GM12865 (cell line): ENCODE measurements around the gene RTP3.
"Not testable (repeated sequence)": the region's sequence is repeated elsewhere in the genome, so short reads cannot be mapped to it uniquely, and the experiment has no call there.

ENCODE experiments used
- DNase-seq: peaks from one replicate; pipeline ENCODE4 v3.0.0; 2010; ENCODE audit warnings: low read depth
- H3K4me3 ChIP-seq: 2 replicates; pipeline ENCODE4 v1.5.1; 2011; ENCODE audit warnings: mild to moderate bottlenecking, low read depth, low read length, control low read depth
- TF ChIP-seq, protein P1 (sequence below): IDR thresholded peaks from 2 replicates; pipeline ENCODE4 v1.5.1; 2011; ENCODE audit warnings: low read length, control low read depth, low read depth, inconsistent platforms; ENCODE audit not compliant: insufficient read depth; ENCODE audit errors: missing control alignments

The RTP3 gene

DNA sequence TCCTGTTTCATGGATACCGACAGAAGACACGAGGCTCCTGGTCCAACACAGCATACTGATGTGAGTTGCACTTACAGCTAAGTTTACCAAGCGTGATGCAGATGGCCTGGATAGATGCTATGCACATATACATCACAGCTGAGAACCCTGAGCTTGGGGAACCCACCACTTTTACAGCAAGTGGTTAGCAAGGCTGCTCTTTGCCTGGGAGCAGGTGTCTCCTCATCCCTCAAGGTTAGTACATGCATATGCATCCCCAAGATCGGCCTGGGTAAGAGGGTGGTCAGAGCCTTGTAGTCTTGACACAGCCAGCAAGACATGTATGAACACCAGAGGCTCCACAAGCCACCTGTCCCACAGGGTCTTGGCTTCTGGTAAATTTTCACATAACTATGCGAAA is 40.0 kb downstream of the RTP3 start:
- H3K4me3 ChIP-seq: no peak overlapping the region
- TF ChIP-seq, protein P1, sequence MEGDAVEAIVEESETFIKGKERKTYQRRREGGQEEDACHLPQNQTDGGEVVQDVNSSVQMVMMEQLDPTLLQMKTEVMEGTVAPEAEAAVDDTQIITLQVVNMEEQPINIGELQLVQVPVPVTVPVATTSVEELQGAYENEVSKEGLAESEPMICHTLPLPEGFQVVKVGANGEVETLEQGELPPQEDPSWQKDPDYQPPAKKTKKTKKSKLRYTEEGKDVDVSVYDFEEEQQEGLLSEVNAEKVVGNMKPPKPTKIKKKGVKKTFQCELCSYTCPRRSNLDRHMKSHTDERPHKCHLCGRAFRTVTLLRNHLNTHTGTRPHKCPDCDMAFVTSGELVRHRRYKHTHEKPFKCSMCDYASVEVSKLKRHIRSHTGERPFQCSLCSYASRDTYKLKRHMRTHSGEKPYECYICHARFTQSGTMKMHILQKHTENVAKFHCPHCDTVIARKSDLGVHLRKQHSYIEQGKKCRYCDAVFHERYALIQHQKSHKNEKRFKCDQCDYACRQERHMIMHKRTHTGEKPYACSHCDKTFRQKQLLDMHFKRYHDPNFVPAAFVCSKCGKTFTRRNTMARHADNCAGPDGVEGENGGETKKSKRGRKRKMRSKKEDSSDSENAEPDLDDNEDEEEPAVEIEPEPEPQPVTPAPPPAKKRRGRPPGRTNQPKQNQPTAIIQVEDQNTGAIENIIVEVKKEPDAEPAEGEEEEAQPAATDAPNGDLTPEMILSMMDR: no peak
- peak; percentile 48 for DNase-seq

DNA sequence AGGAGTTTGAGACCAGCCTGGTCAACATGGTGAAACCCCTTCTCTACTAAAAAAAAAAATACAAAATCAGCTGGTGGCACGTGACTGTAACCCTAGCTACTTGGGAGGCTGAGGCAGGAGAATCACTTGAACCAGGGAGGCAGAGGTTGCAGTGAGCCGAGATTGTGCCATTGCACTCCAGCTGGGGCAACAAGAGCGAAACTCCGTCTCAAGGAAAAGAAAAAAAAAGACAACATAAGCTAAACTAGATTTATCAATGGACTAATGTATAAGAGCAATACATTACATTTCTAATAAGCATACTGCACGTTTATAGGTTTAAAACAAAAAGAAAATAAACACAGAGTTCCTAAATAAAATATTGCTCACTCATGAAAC is 40.6 kb downstream of the RTP3 start:
- not testable (repeated sequence) for DNase-seq
- H3K4me3 ChIP-seq: peak overlapping the region; percentile 34

DNA sequence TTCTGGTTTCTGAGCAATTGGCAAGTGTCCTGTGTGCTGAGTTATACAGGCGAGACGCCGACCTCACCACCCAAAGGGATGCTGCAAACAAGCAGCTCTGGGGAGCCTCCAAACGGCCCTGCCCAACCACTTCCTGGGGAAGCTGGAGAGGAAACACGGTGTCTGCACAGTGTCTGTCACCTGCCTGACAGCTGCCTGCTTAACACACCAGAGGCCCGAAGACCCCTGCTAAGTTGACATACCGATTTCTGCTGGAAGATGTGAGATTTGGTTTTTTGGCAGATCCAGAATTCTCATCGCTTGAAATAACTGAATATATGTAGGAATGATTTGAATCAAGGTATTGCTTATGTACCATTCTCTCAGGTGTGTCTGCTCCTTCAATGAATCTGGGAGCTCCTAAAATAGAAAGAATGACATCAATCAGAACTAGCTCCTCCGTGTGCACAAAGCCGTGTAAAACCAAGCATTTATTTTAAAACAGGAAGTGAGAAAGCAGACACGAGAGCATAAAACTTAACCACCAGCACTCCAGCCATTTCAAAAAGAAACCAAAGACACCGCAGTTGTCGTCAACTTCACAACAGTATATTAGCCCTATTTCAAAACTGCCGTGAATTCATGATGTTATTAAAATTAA is 41.1 kb downstream of the RTP3 start:
- peak overlapping the region; percentile 34 for H3K4me3 ChIP-seq
- TF ChIP-seq, protein P1: no peak
- DNase-seq: peak; percentile 97

DNA sequence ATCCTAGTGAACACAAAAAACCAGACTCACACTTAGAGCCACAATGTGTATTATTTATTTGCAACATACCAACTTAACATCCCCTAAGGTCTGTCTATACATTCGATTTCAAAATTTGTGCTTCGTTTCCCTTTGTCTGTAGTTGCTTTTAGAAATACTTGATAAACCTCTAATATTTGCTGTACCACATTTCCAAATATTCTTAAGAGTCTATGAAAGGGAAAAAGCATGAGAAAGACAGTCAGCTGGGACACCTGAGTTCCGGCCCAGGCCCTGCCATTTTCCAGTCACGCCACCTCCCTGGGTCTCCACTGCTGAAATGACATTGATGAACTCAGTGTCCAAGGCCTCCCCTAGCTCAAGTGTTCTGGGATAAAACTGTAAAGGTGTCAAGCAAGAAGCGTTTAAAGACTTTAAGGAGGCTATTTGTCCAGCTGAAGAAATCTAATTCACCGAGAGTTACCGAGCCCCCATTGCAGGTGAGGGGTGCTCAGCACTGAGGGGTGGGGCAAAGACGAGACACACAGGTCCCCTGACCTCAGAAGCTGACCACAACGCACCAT is 41.7 kb downstream of the RTP3 start:
- DNase-seq: peak; percentile 44
- peak overlapping the region; percentile 27 for H3K4me3 ChIP-seq
- TF ChIP-seq, protein P1: no peak

DNA sequence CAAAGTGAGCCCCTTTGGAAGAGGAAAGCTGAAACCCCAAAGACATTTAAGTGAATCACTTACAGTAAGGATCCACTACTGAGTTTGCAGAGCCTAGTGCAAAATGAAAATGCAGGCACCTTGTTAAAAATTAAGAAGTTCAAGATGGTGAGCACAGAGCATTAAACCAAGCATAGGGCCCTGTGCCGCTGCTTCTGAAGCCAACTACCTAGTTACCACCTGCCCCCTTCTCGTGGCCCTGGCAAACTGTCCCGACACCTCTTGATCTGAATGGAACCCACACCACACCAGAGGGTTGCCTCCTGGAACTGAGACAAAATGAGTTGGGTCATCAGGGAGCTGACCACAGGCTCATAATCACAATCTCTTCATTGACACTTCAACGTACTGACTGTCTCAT is 42.8 kb downstream of the RTP3 start:
- TF ChIP-seq, protein P1: no peak

DNA sequence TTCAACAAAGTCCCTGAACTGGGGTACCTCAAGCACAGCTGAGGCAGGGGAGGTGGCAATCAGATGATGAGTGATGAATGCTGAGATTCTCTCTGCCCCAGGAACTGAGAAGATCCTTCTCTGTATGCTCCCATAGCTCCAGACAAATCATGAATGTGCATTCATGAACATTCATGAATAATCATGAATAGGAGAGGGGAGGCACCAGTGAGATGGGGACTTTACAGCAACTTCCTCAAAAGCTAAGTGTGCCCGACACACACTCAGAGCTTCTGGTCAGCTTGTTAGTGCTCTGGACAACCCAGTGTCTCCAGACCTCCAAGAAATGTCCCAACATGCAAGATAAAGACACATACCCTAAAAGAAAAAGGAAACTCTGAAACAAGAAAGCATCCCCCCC is 44.1 kb downstream of the RTP3 start:
- TF ChIP-seq, protein P1: no peak
- DNase-seq: peak; percentile 38
- H3K4me3 ChIP-seq: no peak overlapping the region

More for the DNA sequence above, 42.8 kb downstream of the RTP3 start:
- no peak for DNase-seq
- no peak overlapping the region for H3K4me3 ChIP-seq

DNA sequence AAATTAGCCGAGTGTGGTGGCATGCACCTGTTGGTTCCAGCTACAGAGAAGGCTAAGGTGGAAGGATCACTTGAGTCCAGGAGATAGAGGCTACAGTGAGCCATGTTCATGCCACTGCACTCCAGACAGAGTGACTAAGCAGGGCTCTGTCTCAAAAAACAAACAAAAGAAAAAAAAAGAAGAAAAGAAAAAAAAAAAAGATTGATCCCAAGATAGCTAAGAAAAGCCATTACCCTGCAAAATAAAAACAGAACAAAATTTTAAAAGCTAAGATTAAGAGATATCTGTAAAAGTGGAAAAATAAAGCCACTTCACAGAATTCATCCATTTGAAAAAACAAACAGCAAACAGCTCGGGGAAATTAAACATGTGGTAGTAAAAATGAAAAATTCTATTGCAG is 44.6 kb downstream of the RTP3 start:
- DNase-seq: no peak
- TF ChIP-seq, protein P1: no peak
- no peak overlapping the region for H3K4me3 ChIP-seq
